ENCODE measurements around the gene ARHGEF7. TPM values are rescaled to one million over a fixed set of nuclear protein-coding genes. Genes with fewer than 3 reads are reported as not detected.

ARHGEF7 gene
- total RNA-seq, 5 donors from 2014 or later (not counting 1 experiment from before 2014, with no cell fraction given) = 68.0 to 85.8 (median 83.7) TPM

DNA sequence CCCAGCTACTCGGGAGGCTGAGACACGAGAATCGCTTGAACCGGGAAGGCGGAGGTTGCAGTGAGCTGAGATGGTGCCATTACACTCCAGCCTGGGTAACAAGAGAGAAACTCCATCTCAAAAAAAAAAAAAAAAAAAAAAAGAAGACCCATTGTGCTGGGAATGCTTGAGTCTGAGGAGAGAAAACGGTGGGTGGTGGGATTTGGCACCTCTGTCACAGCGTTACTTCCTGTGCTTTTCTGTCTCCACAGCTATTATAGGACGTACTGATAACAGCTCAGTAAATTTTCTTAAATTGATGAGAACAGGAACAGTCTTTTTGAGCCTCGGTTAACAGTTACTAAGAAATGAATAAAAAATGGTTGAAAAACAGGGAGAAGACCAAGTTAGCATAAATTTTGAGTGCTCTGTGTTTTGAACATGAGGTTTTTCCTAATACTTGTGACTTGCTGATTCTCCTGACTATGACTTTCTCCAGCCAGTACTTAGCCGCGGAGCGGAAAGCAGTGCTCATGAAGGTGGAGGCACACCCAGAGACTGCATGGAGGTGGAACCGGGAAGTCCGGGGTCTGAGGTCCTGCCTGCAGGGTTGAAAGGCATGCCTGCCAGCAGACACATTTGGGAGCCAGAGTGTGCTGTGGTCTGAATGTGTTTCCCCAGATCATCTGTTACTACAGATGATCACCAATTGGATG is 150.0 kb downstream of the ARHGEF7 start:
- H3K4me1 ChIP-seq (ENCODE audit: control insufficient read depth in 1 of 2, extremely low read depth in 1 of 2, insufficient read depth in 2 of 2, low read length in 2 of 2) = no peaks in the 10 kb centered on the region
- H3K9me3 ChIP-seq = no peaks in the 10 kb centered on the region
- ChIA-PET CTCF (no interaction called here), POLR2A (no interaction called here)
- H3K4me3 ChIP-seq (ENCODE audit: control insufficient read depth in 1 of 2, extremely low read depth in 1 of 2, low read length in 1 of 2) = no peak overlapping the region
- H3K4me1 Mint-ChIP-seq = peaks cover 0 to 14% (median 13%) of the 10 kb centered on the region in 3 donors
- H3K27ac ChIP-seq (ENCODE audit: low read length) = no peak overlapping the region
- peaks cover 7 to 42% of the 10 kb centered on the region in 2 donors for H3K36me3 ChIP-seq (ENCODE audit: control insufficient read depth in 2 of 2, extremely low read depth in 1 of 2, insufficient read depth in 1 of 2, low read length in 1 of 2)
- DNase-seq = no peak
- 89% methylated on average over 8 of the region's 14 CpGs for WGBS (ENCODE audit: insufficient coverage)
- H3K27me3 ChIP-seq (replicated peaks in 1 of 2; ENCODE audit: control insufficient read depth in 2 of 2, extremely low read depth in 1 of 2, insufficient read depth in 2 of 2, low read length in 1 of 2) = no peaks in the 10 kb centered on the region
- no peak overlapping the region for H3K4me3 Mint-ChIP-seq
- ATAC-seq (replicated peaks in 1 of 4) = no peak
- H3K9me3 Mint-ChIP-seq = peaks cover 0 to under 1% (median 0%) of the 10 kb centered on the region in 3 donors
- H3K36me3 Mint-ChIP-seq = peaks cover 46% of the 10 kb centered on the region
- no peak overlapping the region for H3K27ac Mint-ChIP-seq
- no peaks in the 10 kb centered on the region for H3K27me3 Mint-ChIP-seq

DNA sequence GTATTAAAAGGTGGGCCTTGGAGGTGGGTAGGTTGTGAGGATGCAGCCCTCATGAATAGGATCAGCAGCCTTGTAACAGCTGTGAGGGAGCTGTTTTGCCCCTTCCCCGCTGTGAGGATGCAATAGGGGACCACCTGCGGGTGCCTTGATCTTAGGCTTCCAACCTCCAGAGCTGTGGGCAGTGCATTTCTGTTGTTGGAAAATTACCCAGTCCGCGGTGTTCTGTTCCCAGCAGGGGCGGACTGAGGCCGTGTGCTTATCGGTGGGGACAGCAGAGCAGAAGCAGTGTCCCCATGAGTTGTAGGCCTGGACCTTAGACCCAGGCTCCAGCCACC is 150.6 kb downstream of the ARHGEF7 start:
- Histone ChIP-seq H3K9me3 (no peaks in the 10 kb centered on the region), H3K4me1 (ENCODE audit: control insufficient read depth in 1 of 2, extremely low read depth in 1 of 2, insufficient read depth in 2 of 2, low read length in 2 of 2) (no peaks in the 10 kb centered on the region), H3K4me3 (ENCODE audit: control insufficient read depth in 1 of 2, extremely low read depth in 1 of 2, low read length in 1 of 2) (no peak overlapping the region), H3K27me3 (replicated peaks in 1 of 2; ENCODE audit: control insufficient read depth in 2 of 2, extremely low read depth in 1 of 2, insufficient read depth in 2 of 2, low read length in 1 of 2) (no peaks in the 10 kb centered on the region), H3K36me3 (ENCODE audit: control insufficient read depth in 2 of 2, extremely low read depth in 1 of 2, insufficient read depth in 1 of 2, low read length in 1 of 2) (peaks cover 8 to 44% of the 10 kb centered on the region in 2 donors), H3K27ac (ENCODE audit: low read length) (no peak overlapping the region)
- ATAC-seq (replicated peaks in 1 of 4) = no peak
- H3K27me3 Mint-ChIP-seq = no peaks in the 10 kb centered on the region
- no peak for DNase-seq
- H3K36me3 Mint-ChIP-seq = peaks cover 45% of the 10 kb centered on the region
- no peak overlapping the region for H3K4me3 Mint-ChIP-seq
- CTCF ChIA-PET = no interaction called here
- POLR2A ChIA-PET = no interaction called here
- H3K9me3 Mint-ChIP-seq = no peaks in the 10 kb centered on the region
- no peak overlapping the region for H3K27ac Mint-ChIP-seq
- 95% methylated on average over 7 of the region's 7 CpGs for WGBS (ENCODE audit: insufficient coverage)
- H3K4me1 Mint-ChIP-seq = peaks cover 0 to 16% (median 13%) of the 10 kb centered on the region in 3 donors

GRCh38 chr13:111267205-111267604 is 152.1 kb downstream of the ARHGEF7 start:
- Histone ChIP-seq H3K27me3 (replicated peaks in 1 of 2; ENCODE audit: control insufficient read depth in 2 of 2, extremely low read depth in 1 of 2, insufficient read depth in 2 of 2, low read length in 1 of 2) (no peaks in the 10 kb centered on the region), H3K4me1 (ENCODE audit: control insufficient read depth in 1 of 2, extremely low read depth in 1 of 2, insufficient read depth in 2 of 2, low read length in 2 of 2) (no peaks in the 10 kb centered on the region), H3K9me3 (no peaks in the 10 kb centered on the region), H3K36me3 (ENCODE audit: control insufficient read depth in 2 of 2, extremely low read depth in 1 of 2, insufficient read depth in 1 of 2, low read length in 1 of 2) (peaks cover 11 to 50% of the 10 kb centered on the region in 2 donors), H3K27ac (ENCODE audit: low read length) (no peak overlapping the region), H3K4me3 (ENCODE audit: control insufficient read depth in 1 of 2, extremely low read depth in 1 of 2, low read length in 1 of 2) (no peak overlapping the region)
- peaks cover 45% of the 10 kb centered on the region for H3K36me3 Mint-ChIP-seq
- H3K4me1 Mint-ChIP-seq = peaks cover 0 to 9% (median 7%) of the 10 kb centered on the region in 3 donors
- H3K4me3 Mint-ChIP-seq = no peak overlapping the region
- no peak overlapping the region for H3K27ac Mint-ChIP-seq
- DNase-seq = no peak
- no peak for ATAC-seq (replicated peaks in 1 of 4)
- WGBS (ENCODE audit: insufficient coverage) = 100% methylated on average over 5 of the region's 5 CpGs
- H3K9me3 Mint-ChIP-seq = no peaks in the 10 kb centered on the region
- H3K27me3 Mint-ChIP-seq = no peaks in the 10 kb centered on the region
- CTCF ChIA-PET = no interaction called here
- POLR2A ChIA-PET = no interaction called here

DNA sequence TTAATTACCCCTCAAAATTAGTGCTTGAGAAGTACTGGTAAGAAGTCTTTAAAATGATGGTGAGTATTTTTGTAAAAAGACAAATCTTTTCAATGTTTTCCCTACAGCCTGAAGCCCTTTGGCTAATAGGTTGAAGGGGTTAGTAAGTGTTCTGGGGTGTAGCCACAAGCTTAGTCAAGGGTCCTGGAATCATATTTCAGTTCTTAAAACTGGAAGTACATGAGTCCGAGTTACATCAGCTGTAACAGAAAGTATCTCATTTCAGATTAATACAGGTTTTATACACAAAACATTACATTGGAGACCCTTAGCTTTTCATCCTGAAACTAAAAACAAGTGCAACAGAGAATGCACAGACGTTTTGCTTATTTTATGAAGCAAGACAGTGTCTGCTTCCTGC is 152.7 kb downstream of the ARHGEF7 start:
- Mint-ChIP-seq H3K4me3 (no peak overlapping the region), H3K36me3 (peaks cover 48% of the 10 kb centered on the region), H3K4me1 (peaks cover 0 to 8% (median 7%) of the 10 kb centered on the region in 3 donors), H3K9me3 (no peaks in the 10 kb centered on the region), H3K27ac (no peak overlapping the region), H3K27me3 (no peaks in the 10 kb centered on the region)
- no peaks in the 10 kb centered on the region for H3K4me1 ChIP-seq (ENCODE audit: control insufficient read depth in 1 of 2, extremely low read depth in 1 of 2, insufficient read depth in 2 of 2, low read length in 2 of 2)
- POLR2A ChIA-PET = no interaction called here
- H3K27me3 ChIP-seq (replicated peaks in 1 of 2; ENCODE audit: control insufficient read depth in 2 of 2, extremely low read depth in 1 of 2, insufficient read depth in 2 of 2, low read length in 1 of 2) = no peaks in the 10 kb centered on the region
- H3K36me3 ChIP-seq (ENCODE audit: control insufficient read depth in 2 of 2, extremely low read depth in 1 of 2, insufficient read depth in 1 of 2, low read length in 1 of 2) = peaks cover 11 to 50% of the 10 kb centered on the region in 2 donors
- CTCF ChIA-PET = no interaction called here
- H3K4me3 ChIP-seq (ENCODE audit: control insufficient read depth in 1 of 2, extremely low read depth in 1 of 2, low read length in 1 of 2) = no peak overlapping the region
- DNase-seq = no peak
- no peak overlapping the region for H3K27ac ChIP-seq (ENCODE audit: low read length)
- ATAC-seq (replicated peaks in 1 of 4) = no peak
- no CpG with 5 or more reads among the region's 2 CpGs for WGBS (ENCODE audit: insufficient coverage)
- no peaks in the 10 kb centered on the region for H3K9me3 ChIP-seq

DNA sequence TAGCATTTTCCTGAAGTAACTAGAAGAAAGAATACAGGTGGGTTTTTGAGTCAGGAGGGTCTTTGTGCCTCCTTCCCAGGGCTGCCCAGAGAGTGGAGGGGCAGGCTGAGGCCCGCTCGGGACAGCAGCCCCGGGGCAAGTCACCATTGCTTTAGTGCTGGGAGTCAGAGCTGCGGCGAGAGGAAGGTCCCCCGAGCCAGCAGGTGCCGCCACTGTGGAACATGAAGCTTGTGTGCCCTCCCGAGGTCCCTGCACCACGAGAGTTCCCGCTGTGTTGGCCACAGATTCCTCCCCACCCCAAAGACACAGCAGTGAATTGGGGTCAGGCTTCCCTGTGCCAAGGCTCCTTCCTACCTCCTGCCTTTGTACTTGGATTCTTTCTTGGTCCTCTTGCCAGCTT is 154.4 kb downstream of the ARHGEF7 start:
- H3K4me3 ChIP-seq (ENCODE audit: control insufficient read depth in 1 of 2, extremely low read depth in 1 of 2, low read length in 1 of 2) = no peak overlapping the region
- H3K9me3 Mint-ChIP-seq = no peaks in the 10 kb centered on the region
- WGBS (ENCODE audit: insufficient coverage) = 87% methylated on average over 10 of the region's 10 CpGs
- ChIA-PET POLR2A (interaction anchor here in 1 of 2 donors (0.6 kb wide), 1 partner anchor 63 kb away, joined by 3 read pairs; no protein-coding TSS in a partner anchor), CTCF (no interaction called here)
- ATAC-seq (replicated peaks in 1 of 4) = no peak
- H3K27me3 ChIP-seq (replicated peaks in 1 of 2; ENCODE audit: control insufficient read depth in 2 of 2, extremely low read depth in 1 of 2, insufficient read depth in 2 of 2, low read length in 1 of 2) = no peaks in the 10 kb centered on the region
- H3K36me3 Mint-ChIP-seq = peaks cover 56% of the 10 kb centered on the region
- no peak overlapping the region for H3K27ac Mint-ChIP-seq
- H3K4me1 ChIP-seq (ENCODE audit: control insufficient read depth in 1 of 2, extremely low read depth in 1 of 2, insufficient read depth in 2 of 2, low read length in 2 of 2) = no peaks in the 10 kb centered on the region
- DNase-seq = no peak
- H3K36me3 ChIP-seq (ENCODE audit: control insufficient read depth in 2 of 2, extremely low read depth in 1 of 2, insufficient read depth in 1 of 2, low read length in 1 of 2) = peaks cover 14 to 59% of the 10 kb centered on the region in 2 donors
- H3K4me1 Mint-ChIP-seq = peaks cover 0 to 7% (median 5%) of the 10 kb centered on the region in 3 donors
- no peak overlapping the region for H3K4me3 Mint-ChIP-seq
- no peaks in the 10 kb centered on the region for H3K9me3 ChIP-seq
- H3K27ac ChIP-seq (ENCODE audit: low read length) = no peak overlapping the region
- H3K27me3 Mint-ChIP-seq = no peaks in the 10 kb centered on the region

DNA sequence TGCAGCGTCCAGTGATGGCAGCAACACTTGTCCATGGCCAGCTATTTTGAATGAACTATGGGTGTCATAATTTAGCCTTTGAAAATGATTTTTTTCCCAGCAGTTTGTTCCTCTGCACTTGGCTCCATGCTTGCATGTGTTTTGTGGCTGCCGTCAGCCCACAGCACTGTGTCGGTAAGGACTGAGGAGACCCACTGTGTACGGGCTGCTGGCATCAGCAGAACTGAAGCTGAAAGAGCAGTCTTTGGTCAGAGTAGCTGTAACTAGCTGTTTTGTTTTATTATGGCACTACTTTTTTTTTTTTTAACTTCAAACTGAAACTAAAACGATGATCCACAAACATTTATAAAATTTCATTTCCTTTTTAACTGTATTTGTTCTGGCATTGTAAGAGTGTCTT is 155.0 kb downstream of the ARHGEF7 start:
- Mint-ChIP-seq H3K27me3 (no peaks in the 10 kb centered on the region), H3K4me1 (peaks cover 0 to 7% (median 5%) of the 10 kb centered on the region in 3 donors), H3K27ac (no peak overlapping the region), H3K9me3 (no peaks in the 10 kb centered on the region), H3K36me3 (peaks cover 59% of the 10 kb centered on the region), H3K4me3 (no peak overlapping the region)
- 100% methylated on average over 1 of the region's 5 CpGs for WGBS (ENCODE audit: insufficient coverage)
- H3K27me3 ChIP-seq (replicated peaks in 1 of 2; ENCODE audit: control insufficient read depth in 2 of 2, extremely low read depth in 1 of 2, insufficient read depth in 2 of 2, low read length in 1 of 2) = no peaks in the 10 kb centered on the region
- DNase-seq (no peak), ATAC-seq (replicated peaks in 1 of 4) (no peak)
- H3K27ac ChIP-seq (ENCODE audit: low read length) = no peak overlapping the region
- ChIA-PET CTCF (no interaction called here), POLR2A (interaction anchor here in 1 of 2 donors (0.6 kb wide), 1 partner anchor 62 kb away, joined by 3 read pairs; no protein-coding TSS in a partner anchor)
- peaks cover 14 to 62% of the 10 kb centered on the region in 2 donors for H3K36me3 ChIP-seq (ENCODE audit: control insufficient read depth in 2 of 2, extremely low read depth in 1 of 2, insufficient read depth in 1 of 2, low read length in 1 of 2)
- H3K4me1 ChIP-seq (ENCODE audit: control insufficient read depth in 1 of 2, extremely low read depth in 1 of 2, insufficient read depth in 2 of 2, low read length in 2 of 2) = no peaks in the 10 kb centered on the region
- H3K4me3 ChIP-seq (ENCODE audit: control insufficient read depth in 1 of 2, extremely low read depth in 1 of 2, low read length in 1 of 2) = no peak overlapping the region
- no peaks in the 10 kb centered on the region for H3K9me3 ChIP-seq
